Upper lobe of left lung (tissue), 6 donors: ENCODE measurements around the gene TEN1. TPM values are rescaled to one million over a fixed set of nuclear protein-coding genes. Genes with fewer than 3 reads are reported as not detected.

Source experiments
- ATAC-seq, 2 donors: fragments of 200-7000 bp; cut with Tn5 transposase; one replicate each; pipeline ENCODE4 v1.9.1; 2022; ENCODE audit warnings: mild to moderate bottlenecking in 2 of 2, moderate library complexity in 2 of 2; ENCODE audit not compliant: low FRiP score in 2 of 2
- DNase-seq, 2 donors: peaks; one replicate each; pipeline ENCODE4 v3.0.0-alpha.2; 2019 to 2020
- H3K27ac ChIP-seq, 4 donors: fragments of 200-600 bp; sonication (generic); one replicate each; pipeline ENCODE4 v1.5.1; 2016 to 2019
- H3K27me3 ChIP-seq, 4 donors: fragments of 200-600 bp; sonication (generic); one replicate each; pipeline ENCODE4 v1.5.1; 2017 to 2019
- H3K36me3 ChIP-seq, 4 donors: fragments of 200-600 bp; sonication (generic); one replicate each; pipeline ENCODE4 v1.5.1; 2016 to 2019
- H3K4me1 ChIP-seq, 4 donors: fragments of 200-600 bp; sonication (generic); one replicate each; pipeline ENCODE4 v1.5.1; 2018 to 2019
- H3K4me3 ChIP-seq, 4 donors: fragments of 200-600 bp; sonication (generic); one replicate each; pipeline ENCODE4 v1.5.1; 2017 to 2019; ENCODE audit warnings: mild to moderate bottlenecking in 2 of 4, moderate library complexity in 1 of 4
- H3K9me3 ChIP-seq, 4 donors: fragments of 200-600 bp; sonication (generic); one replicate each; pipeline ENCODE4 v1.5.1; 2018 to 2019
- CTCF ChIP-seq, 6 experiments: fragments of 450-650 bp in 4 of 6; fragments of 200-600 bp in 2 of 6; sonication (generic) in 2 of 6; IDR thresholded peaks; one replicate each; pipeline ENCODE4 v1.5.1; 2016 to 2019; ENCODE audit warnings: antibody characterized with exemption in 6 of 6
- EP300 ChIP-seq, 4 donors: sonication (generic); formaldehyde crosslinking; IDR thresholded peaks; one replicate each; pipeline ENCODE4 v1.5.1; 2017; ENCODE audit warnings: antibody characterized with exemption in 4 of 4, control low read depth in 2 of 4
- POLR2A ChIP-seq, 4 donors: fragments of 450-650 bp; IDR thresholded peaks; one replicate each; pipeline ENCODE4 v1.5.1; 2016 to 2017; ENCODE audit warnings: antibody characterized with exemption in 4 of 4, mild to moderate bottlenecking in 2 of 4
- POLR2AphosphoS5 ChIP-seq, 2 donors: sonication (generic); formaldehyde crosslinking; IDR thresholded peaks; one replicate each; pipeline ENCODE4 v1.5.1; 2017; ENCODE audit warnings: antibody characterized with exemption in 2 of 2
- WGBS, 2 donors: methylation state at CpG; one replicate each; pipeline ENCODE4 v1.1.5; 2017 to 2018; 5-methylcytosine and 5-hydroxymethylcytosine counted together
- total RNA-seq, 6 donors: library from RNA; depleted of rRNA in 4 of 6; stranded (reverse); fragments of >200 nt in 4 of 6; gene quantifications; one replicate each; pipeline versions ENCODE4 v1.1.0 to v1.2.1, GENCODE V29; 2016 to 2021
- donor health status: DM: no; HTN: no; CAD: no; lungs with moderate emphysema.
- donor health status: DM: no; HTN: yes; CAD: no; lungs with severe emphysema.

The TEN1 gene
- total RNA-seq, 6 donors from 2014 or later: 13.6 to 29.3 (median 17.0) TPM; not detected in 1

GRCh38 chr17:76049239-76049638 lies 70.2 kb downstream of the TEN1 start:
- Histone ChIP-seq H3K9me3 (no peaks in the 10 kb centered on the region), H3K4me1 (peaks cover 0 to 19% (median 7%) of the 10 kb centered on the region in 4 donors), H3K36me3 (peaks cover 36 to 96% (median 71%) of the 10 kb centered on the region in 4 donors), H3K27me3 (no peaks in the 10 kb centered on the region), H3K4me3 (no peak overlapping the region), H3K27ac (peak overlapping the region in 1 of 4 donors; percentile 19)
- TF ChIP-seq EP300 (IDR thresholded peaks at IDR 0.05): no peak
- peak in 1 of 2 donors; percentile 6 for TF ChIP-seq POLR2AphosphoS5 (IDR thresholded peaks at IDR 0.05)
- no peak for TF ChIP-seq POLR2A (IDR thresholded peaks at IDR 0.05)
- no peak for TF ChIP-seq CTCF (IDR thresholded peaks at IDR 0.05)
- WGBS, 2 donors: 76 to 81% methylated on average over 3 of the region's 3 CpGs
- no peak for DNase-seq
- ATAC-seq: no peak

GRCh38 chr17:76049836-76050537 lies 70.9 kb downstream of the TEN1 start:
- peaks cover 31 to 96% (median 66%) of the 10 kb centered on the region in 4 donors for H3K36me3 ChIP-seq
- no peak overlapping the region for H3K4me3 ChIP-seq
- no peak for ATAC-seq
- no peaks in the 10 kb centered on the region for H3K9me3 ChIP-seq
- H3K27me3 ChIP-seq: no peaks in the 10 kb centered on the region
- TF ChIP-seq EP300 (IDR thresholded peaks at IDR 0.05) (no peak), CTCF (IDR thresholded peaks at IDR 0.05) (no peak), POLR2AphosphoS5 (IDR thresholded peaks at IDR 0.05) (no peak)
- WGBS, 2 donors: 85 to 89% methylated on average over 12 to 15 of the region's 15 CpGs
- H3K4me1 ChIP-seq: peaks cover 0 to 20% (median 7%) of the 10 kb centered on the region in 4 donors
- H3K27ac ChIP-seq: peak overlapping the region; percentile 52 to 80 (median 70)
- DNase-seq: no peak

Other genes with a start within 250 kb of the TEN1 start
- 10 to 100 TPM; 18.9 to 65.7 (median 40.6) TPM for gene GALK1, start 214.0 kb upstream of the TEN1 start, total RNA-seq
- gene UNK, start 194.4 kb upstream of the TEN1 start, total RNA-seq: 10 to 100 TPM; 22.4 to 97.4 (median 31.4) TPM
- gene UNC13D, start 134.8 kb upstream of the TEN1 start, total RNA-seq: 100 to 1,000 TPM in 4 of 6 donors, 10 to 100 TPM in 2; 38.0 to 243 (median 123) TPM
- 100 to 1,000 TPM in 2 of 6 donors, 10 to 100 TPM in 4; 70.1 to 183 (median 87.8) TPM for gene WBP2, start 123.9 kb upstream of the TEN1 start, total RNA-seq
- 10 to 100 TPM; 20.1 to 55.6 (median 33.3) TPM for gene TRIM47, start 100.7 kb upstream of the TEN1 start, total RNA-seq
- gene TRIM65, start 82.3 kb upstream of the TEN1 start, total RNA-seq: 10 to 100 TPM; 23.4 to 35.1 (median 28.2) TPM
- gene MRPL38, start 74.4 kb upstream of the TEN1 start, total RNA-seq: 100 to 1,000 TPM in 1 of 6 donors, 10 to 100 TPM in 5; 35.4 to 115 (median 77.0) TPM
- 10 to 100 TPM in 4 of 6 donors, 1 to 10 TPM in 2; 9.3 to 66.0 (median 14.3) TPM for gene FBF1, start 38.2 kb upstream of the TEN1 start, total RNA-seq
- gene ACOX1, start 74 bp upstream of the TEN1 start, total RNA-seq: 10 to 100 TPM; 33.2 to 84.2 (median 57.4) TPM
- 10 to 100 TPM in 1 of 6 donors, 1 to 10 TPM in 5; 3.0 to 15.7 (median 7.0) TPM for gene CDK3, start 21.6 kb downstream of the TEN1 start, total RNA-seq
- gene EVPL, start 48.1 kb downstream of the TEN1 start, total RNA-seq: 100 to 1,000 TPM in 1 of 6 donors, 10 to 100 TPM in 5; 47.5 to 142 (median 63.4) TPM
- 10 to 100 TPM; 41.8 to 68.2 (median 56.1) TPM for gene SRP68, start 93.3 kb downstream of the TEN1 start, total RNA-seq
- gene GALR2, start 95.5 kb downstream of the TEN1 start, total RNA-seq: under 1 TPM in 1 of 6 donors, not detected in 5; 0.61 TPM
- gene ZACN, start 99.9 kb downstream of the TEN1 start, total RNA-seq: not detected
- gene EXOC7, start 124.5 kb downstream of the TEN1 start, total RNA-seq: 100 to 1,000 TPM in 3 of 6 donors, 10 to 100 TPM in 3; 69.4 to 233 (median 103) TPM
- gene FOXJ1, start 162.0 kb downstream of the TEN1 start, total RNA-seq: 10 to 100 TPM in 5 of 6 donors, 1 to 10 TPM in 1; 3.3 to 86.6 (median 32.2) TPM